Cardiac fibroblast (primary cell): ENCODE results near the gene WDR88.
A peak's percentile ranks its signal among the peaks of the same experiment; 100 is the strongest.

Source experiments
- DNase-seq, 2 donors: peaks; one replicate each; pipeline versions ENCODE4 v3.0.0 to v3.0.0-alpha.2; 2010; ENCODE audit warnings: low read depth in 2 of 2
- H3K4me3 ChIP-seq, 2 donors: replicated peaks in 1 of 2; 1 replicate in 1 of 2; 2 replicates in 1 of 2; pipeline ENCODE4 v1.5.1; 2011; ENCODE audit warnings: low read depth in 2 of 2, low read length in 2 of 2, mild to moderate bottlenecking in 2 of 2, moderate library complexity in 1 of 2
- CTCF ChIP-seq: IDR thresholded peaks from one replicate; pipeline ENCODE4 v1.5.1; 2011; ENCODE audit warnings: low read depth, mild to moderate bottlenecking, low read length, inconsistent platforms

The WDR88 gene

GRCh38 chr19:33195645-33196347, 63.9 kb downstream of the WDR88 start:
- peak overlapping the region; percentile 59 to 66 for H3K4me3 ChIP-seq

DNA sequence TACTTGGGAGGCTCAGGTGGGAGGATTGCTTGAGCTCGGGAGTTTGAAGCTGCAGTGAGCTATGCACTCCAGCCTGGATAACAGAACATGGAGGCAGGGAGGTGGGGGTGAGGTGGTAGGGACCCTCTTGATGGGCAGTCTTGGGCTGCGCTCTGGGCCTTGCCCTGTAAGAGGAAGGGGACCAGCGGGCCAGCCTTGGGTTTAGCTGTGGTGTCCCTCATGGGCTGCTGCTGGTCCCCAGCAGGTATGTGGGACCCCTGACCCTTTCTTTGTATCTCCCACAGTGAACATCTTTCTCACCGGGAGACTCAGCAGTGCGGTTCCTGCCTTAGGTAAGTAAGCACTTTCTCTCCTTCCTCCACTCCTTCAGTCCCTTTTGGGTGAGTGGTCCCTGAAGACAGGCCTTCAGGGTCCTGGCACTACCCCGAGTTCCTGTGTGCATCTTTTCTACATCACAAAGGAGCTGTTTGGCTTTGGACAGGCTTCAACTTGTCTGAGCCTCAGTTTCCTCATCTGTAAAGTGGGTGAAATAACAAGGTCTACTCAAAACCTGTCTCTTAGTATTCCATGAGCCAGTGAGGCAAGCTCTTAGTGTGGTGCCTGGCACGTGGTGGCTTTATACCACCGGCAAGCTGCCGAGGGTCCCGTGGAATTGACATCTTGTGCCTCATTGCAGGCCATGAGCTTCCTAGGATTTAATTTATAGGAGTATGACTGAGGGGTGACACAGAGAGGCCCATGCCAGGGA, 64.7 kb downstream of the WDR88 start:
- no peak for DNase-seq
- H3K4me3 ChIP-seq: no peak overlapping the region
- no peak for TF ChIP-seq CTCF

More at GRCh38 chr19:33195645-33196347, 63.9 kb downstream of the WDR88 start:
- no peak for DNase-seq
- TF ChIP-seq CTCF: no peak

DNA sequence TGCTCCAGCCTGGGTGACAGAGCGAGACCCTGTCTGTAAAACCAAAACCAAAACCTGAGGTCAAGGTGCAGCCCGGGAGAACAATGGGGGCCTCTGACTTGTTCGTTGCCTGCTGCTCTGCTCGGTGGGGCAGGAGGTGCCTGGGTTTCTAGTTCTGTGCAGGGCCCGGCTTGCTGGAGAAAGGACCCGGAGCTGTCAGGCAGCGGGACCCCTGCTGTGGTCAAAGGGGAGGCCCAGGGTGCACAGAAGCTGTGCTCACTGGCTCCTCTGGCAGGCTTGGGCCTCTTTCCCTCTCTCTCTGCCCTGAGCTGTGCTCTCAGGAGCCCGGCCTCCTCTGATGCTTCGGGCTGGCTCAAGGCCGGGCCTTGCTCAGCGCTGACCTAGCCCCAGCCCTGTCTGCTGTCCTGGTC, 65.7 kb downstream of the WDR88 start:
- H3K4me3 ChIP-seq: no peak overlapping the region
- no peak for TF ChIP-seq CTCF
- DNase-seq: no peak

- no peak for DNase-seq
- H3K4me3 ChIP-seq: no peak overlapping the region
- TF ChIP-seq CTCF: no peak
These were observed 66.3 kb downstream of the WDR88 start for GRCh38 chr19:33198169-33198568.

DNA sequence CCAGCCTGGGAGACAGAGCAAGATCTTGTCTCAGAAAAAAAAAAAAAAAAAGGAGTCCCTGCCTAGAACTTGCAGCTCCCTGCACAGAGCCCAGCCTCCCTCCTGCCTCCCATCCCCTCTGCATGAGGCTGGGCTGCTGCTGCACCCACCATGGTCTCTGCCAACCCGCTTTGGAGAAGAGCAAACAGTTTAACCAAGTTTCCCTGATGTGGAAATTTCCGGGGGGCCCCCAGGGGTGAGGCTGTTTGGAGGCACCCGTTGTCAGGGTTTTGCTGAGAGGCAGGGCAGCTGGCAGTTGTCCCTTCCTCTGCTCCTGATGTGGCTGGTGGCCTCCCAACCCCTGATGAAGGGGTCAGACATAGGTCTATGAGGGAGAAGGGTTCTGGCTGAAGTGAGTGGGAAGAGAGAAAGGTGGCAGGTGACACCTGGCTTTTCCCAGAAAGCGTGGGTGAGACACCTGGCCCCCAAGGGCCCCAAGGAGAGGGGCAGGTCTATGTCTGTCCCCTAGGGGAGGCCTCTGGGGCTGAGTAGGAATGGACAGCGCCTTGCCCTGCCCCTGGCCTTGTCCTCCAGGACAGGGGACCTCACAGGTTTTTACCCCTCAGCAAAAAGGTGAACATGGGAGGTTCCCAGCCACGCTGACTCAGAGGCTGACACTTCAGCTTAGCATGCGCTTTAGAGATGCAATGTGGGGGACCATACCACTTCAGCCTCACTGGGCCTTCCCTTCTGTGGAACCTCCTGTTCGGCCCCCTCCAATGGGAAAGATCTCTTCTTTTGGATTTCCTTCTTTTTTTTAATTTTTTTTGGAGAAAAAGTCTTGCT, 67.7 kb downstream of the WDR88 start:
- TF ChIP-seq CTCF: no peak
- H3K4me3 ChIP-seq: no peak overlapping the region
- DNase-seq: peak in 1 of 2 donors; percentile 4

DNA sequence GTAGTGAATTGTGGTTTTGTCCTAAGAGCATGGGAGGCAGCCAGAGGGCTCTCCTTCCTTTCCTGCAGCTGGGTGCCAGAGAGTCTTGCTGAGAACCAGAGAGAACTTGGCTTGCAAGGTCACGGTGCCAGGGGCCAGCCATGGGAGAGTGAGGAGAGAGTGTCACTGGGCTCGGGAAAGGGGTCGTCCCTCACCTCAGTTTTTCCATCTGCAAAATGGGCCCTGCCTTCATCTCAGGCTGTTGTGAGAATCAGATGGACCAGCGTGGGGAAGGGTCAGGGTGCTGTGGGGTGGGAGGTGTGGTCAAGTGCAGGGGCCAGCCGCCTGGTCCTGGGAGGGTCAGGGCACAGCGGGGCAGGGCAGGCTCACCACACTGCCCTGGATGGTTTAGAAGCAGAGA, 69.6 kb downstream of the WDR88 start:
- TF ChIP-seq CTCF: no peak
- DNase-seq: no peak

More for the DNA sequence above, 69.6 kb downstream of the WDR88 start:
- no peak overlapping the region for H3K4me3 ChIP-seq
